Measurements from ENCODE around the gene AGAP1. TPM values are rescaled to one million over a fixed set of nuclear protein-coding genes. Genes with fewer than 3 reads are reported as not detected.

Gene AGAP1
- total RNA-seq, 1 donor from 2014 or later: 39.0 TPM

- Mint-ChIP-seq H3K9me3 (ENCODE audit: low read depth) (no peaks in the 10 kb centered on the region), H3K4me3 (ENCODE audit: unreplicated experiment) (no peak overlapping the region), H3K27ac (ENCODE audit: unreplicated experiment) (no peak overlapping the region), H3K4me1 (ENCODE audit: low read depth) (peaks cover 14% of the 10 kb centered on the region), H3K27me3 (ENCODE audit: low read depth) (no peaks in the 10 kb centered on the region), H3K36me3 (ENCODE audit: low read depth) (no peaks in the 10 kb centered on the region)
- DNase-seq (ENCODE audit: low spot score): peak; percentile 40
- no peak for TF ChIP-seq CTCF (IDR thresholded peaks at IDR 0.05)
These were observed 56.0 kb downstream of the AGAP1 start for GRCh38 chr2:235549735-235550377.

GRCh38 chr2:235550378-235550760, 56.5 kb downstream of the AGAP1 start:
- no peaks in the 10 kb centered on the region for H3K9me3 Mint-ChIP-seq (ENCODE audit: low read depth)
- no peak overlapping the region for H3K4me3 Mint-ChIP-seq (ENCODE audit: unreplicated experiment)
- H3K27ac Mint-ChIP-seq (ENCODE audit: unreplicated experiment): no peak overlapping the region

GRCh38 chr2:235550946-235551345, 57.1 kb downstream of the AGAP1 start:
- DNase-seq (ENCODE audit: low spot score): peak; percentile 52
- no peaks in the 10 kb centered on the region for H3K9me3 Mint-ChIP-seq (ENCODE audit: low read depth)

More at GRCh38 chr2:235550378-235550760, 56.5 kb downstream of the AGAP1 start:
- Mint-ChIP-seq H3K36me3 (ENCODE audit: low read depth) (no peaks in the 10 kb centered on the region), H3K27me3 (ENCODE audit: low read depth) (no peaks in the 10 kb centered on the region), H3K4me1 (ENCODE audit: low read depth) (peaks cover 14% of the 10 kb centered on the region)
- DNase-seq (ENCODE audit: low spot score): peak; percentile 62
- TF ChIP-seq CTCF (IDR thresholded peaks at IDR 0.05): no peak

GRCh38 chr2:235551965-235552364, 58.1 kb downstream of the AGAP1 start:
- peak; percentile 68 for DNase-seq (ENCODE audit: low spot score)

More at GRCh38 chr2:235550946-235551345, 57.1 kb downstream of the AGAP1 start:
- no peak for TF ChIP-seq CTCF (IDR thresholded peaks at IDR 0.05)
- no peaks in the 10 kb centered on the region for H3K36me3 Mint-ChIP-seq (ENCODE audit: low read depth)
- H3K27me3 Mint-ChIP-seq (ENCODE audit: low read depth): no peaks in the 10 kb centered on the region
- H3K4me3 Mint-ChIP-seq (ENCODE audit: unreplicated experiment): no peak overlapping the region
- peaks cover 14% of the 10 kb centered on the region for H3K4me1 Mint-ChIP-seq (ENCODE audit: low read depth)
- no peak overlapping the region for H3K27ac Mint-ChIP-seq (ENCODE audit: unreplicated experiment)

GRCh38 chr2:235552671-235553070, 58.8 kb downstream of the AGAP1 start:
- H3K4me1 Mint-ChIP-seq (ENCODE audit: low read depth): peaks cover 14% of the 10 kb centered on the region
- H3K9me3 Mint-ChIP-seq (ENCODE audit: low read depth): no peaks in the 10 kb centered on the region

More at GRCh38 chr2:235551965-235552364, 58.1 kb downstream of the AGAP1 start:
- Mint-ChIP-seq H3K27ac (ENCODE audit: unreplicated experiment) (no peak overlapping the region), H3K36me3 (ENCODE audit: low read depth) (no peaks in the 10 kb centered on the region), H3K27me3 (ENCODE audit: low read depth) (no peaks in the 10 kb centered on the region), H3K4me3 (ENCODE audit: unreplicated experiment) (no peak overlapping the region), H3K9me3 (ENCODE audit: low read depth) (no peaks in the 10 kb centered on the region), H3K4me1 (ENCODE audit: low read depth) (peaks cover 14% of the 10 kb centered on the region)
- TF ChIP-seq CTCF (IDR thresholded peaks at IDR 0.05): peak; percentile 74

More at GRCh38 chr2:235552671-235553070, 58.8 kb downstream of the AGAP1 start:
- Mint-ChIP-seq H3K36me3 (ENCODE audit: low read depth) (no peaks in the 10 kb centered on the region), H3K27ac (ENCODE audit: unreplicated experiment) (no peak overlapping the region), H3K27me3 (ENCODE audit: low read depth) (no peaks in the 10 kb centered on the region), H3K4me3 (ENCODE audit: unreplicated experiment) (no peak overlapping the region)
- TF ChIP-seq CTCF (IDR thresholded peaks at IDR 0.05): no peak
- DNase-seq (ENCODE audit: low spot score): peak; percentile 44
